ENCODE data around the gene TSC1. TPM values are rescaled to one million over a fixed set of nuclear protein-coding genes. Genes with fewer than 3 reads are reported as not detected.

Gene TSC1
- polyA plus RNA-seq, 4 donors = 29.5 to 67.4 (median 45.0) TPM

DNA sequence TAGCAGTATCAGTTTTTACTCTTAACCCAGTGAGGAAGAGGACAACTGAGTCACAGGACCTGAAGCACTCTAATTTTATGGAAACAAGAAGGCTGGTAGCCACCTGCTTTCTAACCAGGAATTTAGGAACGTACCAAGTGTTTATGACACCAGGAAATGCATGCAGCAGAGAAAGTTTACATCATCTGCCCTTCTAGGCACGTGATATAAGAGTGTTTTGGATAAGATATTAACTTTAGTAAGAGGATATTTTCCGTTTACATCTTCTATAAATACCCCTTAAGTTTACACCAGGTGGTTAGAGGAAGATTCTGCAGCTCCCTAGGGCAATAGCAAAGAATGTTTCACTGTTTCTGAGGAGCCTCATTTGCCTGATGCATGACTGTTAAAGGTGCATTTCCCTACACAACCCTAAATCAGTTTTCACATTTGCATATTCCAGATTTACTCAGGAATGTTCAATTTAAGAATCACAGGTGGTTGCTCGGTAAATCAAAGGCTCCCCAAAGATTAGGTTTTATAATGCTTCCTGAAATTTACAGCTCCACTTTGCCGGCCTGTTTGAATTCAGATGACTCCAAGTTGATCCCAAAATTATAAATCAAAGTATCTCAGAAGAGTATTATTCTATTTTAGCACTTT, 1.8 kb downstream of the TSC1 start:
- no peak for DNase-seq (ENCODE audit: low read depth in 4 of 4, low spot score in 2 of 4)

DNA sequence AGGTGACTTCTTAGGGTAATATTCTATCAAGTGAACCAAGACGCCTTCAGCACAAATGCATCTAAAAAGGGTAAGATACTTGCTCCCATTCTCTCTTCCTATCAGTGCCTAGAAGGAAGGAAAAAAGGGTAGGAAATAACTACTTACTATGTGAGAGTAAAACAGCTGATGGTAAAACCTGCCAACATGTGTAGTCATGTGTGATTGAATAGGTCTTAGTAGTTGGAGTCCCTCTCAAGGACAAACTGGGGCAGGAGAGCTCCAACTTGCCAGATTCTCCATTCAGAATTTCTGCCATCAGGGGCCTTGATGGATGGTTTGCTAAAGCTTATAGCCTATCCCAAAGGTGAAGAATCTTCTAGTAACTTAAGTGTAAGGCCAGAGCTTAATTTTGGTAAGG, 5.2 kb downstream of the TSC1 start:
- DNase-seq (ENCODE audit: low read depth in 4 of 4, low spot score in 2 of 4) = no peak

DNA sequence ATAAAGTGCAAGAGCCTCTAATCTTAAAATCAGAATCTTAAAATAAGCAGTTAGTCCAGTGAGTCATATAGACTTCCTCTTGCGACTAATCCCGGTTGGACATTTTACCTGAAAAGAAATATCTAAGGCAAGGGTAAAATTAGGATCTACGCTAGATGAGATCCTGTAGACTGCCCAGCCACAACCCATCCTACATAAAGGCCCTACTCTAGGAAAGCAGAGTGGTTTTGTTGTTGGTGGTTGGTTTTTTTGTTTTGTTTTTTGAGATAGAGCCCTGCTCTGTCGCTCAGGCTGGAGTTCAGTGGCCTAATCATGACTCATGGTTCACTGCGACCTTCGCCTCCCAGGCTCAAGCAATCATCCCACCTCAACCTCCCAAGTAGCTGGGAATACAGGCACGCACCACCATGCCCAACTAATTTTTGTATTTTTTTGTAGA, 6.9 kb downstream of the TSC1 start:
- DNase-seq (ENCODE audit: low read depth in 4 of 4, low spot score in 2 of 4) = no peak

DNA sequence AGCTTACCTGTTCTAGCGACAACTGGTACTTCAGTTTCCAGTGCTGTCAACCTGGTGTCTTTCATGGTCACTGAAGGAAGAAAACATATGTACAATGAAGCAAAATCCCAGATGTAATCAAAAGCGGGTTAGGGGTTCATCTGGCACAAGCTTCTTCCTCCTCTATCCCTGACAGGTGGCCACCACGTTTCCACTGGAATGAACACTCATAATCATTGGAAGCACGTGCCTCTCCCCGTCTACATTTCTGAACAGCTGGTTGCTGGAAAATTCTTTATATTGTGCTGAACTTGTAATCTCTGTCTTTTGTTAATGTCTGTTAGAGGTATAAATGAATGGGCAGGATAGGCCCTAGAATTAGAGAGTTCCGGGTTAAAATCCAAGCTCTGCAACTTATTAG, 9.4 kb downstream of the TSC1 start:
- no peak for DNase-seq (ENCODE audit: low read depth in 4 of 4, low spot score in 2 of 4)

DNA sequence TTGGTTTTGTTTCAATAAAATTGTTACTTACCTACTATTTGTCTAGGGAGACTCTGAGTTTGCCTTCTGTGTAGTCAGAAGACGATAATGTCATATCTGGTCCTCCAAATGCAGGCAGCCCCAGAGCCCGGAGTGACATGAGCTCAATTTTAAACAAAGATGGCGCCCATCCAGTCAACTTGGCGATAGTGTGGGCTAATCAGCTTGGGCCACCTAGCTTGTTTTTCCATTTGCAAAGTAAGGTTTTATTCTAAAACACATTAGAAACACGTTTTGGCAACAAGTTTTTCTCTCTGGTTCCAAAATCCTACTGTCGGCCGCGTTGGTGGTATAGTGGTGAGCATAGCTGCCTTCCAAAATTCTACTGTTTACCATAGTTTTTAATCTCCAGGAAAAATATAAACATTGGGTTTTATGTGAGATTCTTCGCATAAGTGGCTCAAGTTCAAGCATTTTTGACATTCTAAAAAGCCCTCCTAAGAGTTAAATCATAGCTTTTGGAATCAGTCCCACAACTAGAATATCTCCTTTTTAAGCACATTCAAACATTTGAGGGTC, 13.2 kb downstream of the TSC1 start:
- DNase-seq (ENCODE audit: low read depth in 4 of 4, low spot score in 2 of 4) = no peak

DNA sequence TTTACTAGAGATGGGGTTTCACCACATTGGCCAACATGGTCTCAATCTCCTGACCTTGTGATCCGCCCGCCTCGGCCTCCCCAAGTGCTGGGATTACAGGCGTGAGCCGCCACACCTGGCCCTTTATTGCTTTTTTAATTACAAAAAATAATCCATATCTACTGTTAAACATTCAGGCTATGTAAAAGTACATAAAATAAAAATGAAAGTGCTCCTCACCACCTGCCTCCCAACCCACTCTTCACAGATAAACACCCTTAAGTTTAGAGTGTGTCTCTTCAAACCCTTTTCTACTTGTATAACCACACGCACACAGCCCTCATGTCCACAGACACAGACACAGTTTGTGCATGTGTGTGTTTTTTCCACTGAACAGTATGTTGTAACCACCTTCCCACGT, 16.7 kb downstream of the TSC1 start:
- DNase-seq (ENCODE audit: low read depth in 4 of 4, low spot score in 2 of 4) = no peak

DNA sequence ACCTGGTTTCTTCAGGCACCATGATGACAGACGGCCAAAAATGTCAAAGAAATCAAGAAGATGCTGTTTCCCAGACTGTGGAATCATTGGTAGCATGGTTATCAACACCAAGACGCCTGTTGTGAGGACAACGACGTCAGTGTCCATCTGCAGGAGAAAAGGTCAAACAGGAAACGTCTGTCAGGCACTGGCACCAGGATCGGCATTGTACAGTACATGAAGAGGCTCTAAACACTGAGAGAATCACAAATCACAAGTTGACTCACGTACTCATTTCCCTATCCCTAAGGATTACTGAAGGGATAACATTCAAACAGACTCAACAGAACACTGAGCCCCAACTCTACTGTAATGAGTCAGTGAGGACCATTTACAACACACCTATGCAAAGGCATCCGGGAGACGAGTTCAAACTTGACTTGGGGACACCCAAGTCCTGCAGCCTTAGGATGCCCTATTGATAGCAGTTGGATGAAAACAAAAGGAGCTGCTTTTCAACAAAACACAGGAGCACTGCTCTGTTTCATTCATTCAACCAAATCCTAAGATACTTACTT, 21.0 kb downstream of the TSC1 start:
- no peak for DNase-seq (ENCODE audit: low read depth in 4 of 4, low spot score in 2 of 4)

DNA sequence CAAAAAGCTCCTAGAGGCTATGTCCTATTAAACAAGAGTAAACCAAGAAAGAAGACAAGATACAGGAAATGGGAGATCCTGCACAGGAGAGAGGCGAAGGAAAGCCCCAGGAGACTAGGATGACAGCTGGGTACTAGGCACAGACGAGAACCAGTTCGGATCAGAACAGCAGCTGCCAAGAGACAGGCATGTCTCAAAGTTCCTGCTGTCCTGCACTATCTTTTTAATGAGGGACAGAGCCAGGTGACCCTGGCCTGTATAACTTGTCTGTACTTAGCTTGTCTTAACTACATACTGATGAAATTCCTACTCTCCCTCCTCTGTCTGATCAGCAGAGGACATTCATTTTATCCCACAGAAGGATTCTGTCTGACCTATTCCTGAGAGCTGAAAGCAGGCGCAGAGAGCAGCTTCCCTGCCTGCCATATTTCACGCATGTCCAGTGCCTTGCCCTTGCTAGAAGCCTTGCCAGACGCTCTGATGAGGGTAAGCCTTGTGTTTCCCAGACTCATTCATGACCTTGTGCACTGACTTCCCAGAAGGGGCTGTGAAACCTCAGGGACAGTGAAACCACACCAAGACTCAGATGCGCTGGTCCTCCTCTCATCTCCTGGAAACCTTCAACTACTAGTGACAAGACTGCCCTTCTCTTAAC, 24.7 kb downstream of the TSC1 start:
- no peak for DNase-seq (ENCODE audit: low read depth in 4 of 4, low spot score in 2 of 4)

DNA sequence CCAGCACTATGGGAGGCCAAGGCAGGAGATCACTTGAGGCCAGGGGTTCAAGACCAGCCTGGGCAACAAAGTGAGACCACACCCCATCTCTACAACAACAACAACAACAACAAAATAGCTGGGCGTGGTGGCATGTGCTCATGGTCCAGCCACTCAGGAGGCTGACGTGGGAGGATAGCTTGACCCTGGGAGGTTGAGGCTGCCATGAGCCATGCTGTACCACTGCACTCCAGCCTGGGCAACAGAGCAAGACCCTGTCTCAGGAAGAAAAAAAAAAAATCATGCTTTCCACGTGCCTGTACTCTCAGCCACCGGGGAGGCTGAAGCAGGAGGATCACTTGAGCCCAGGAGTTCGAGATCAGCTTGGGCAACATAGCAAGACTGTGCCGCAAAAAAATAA, 29.5 kb downstream of the TSC1 start:
- no peak for DNase-seq (ENCODE audit: low read depth in 4 of 4, low spot score in 2 of 4)

DNA sequence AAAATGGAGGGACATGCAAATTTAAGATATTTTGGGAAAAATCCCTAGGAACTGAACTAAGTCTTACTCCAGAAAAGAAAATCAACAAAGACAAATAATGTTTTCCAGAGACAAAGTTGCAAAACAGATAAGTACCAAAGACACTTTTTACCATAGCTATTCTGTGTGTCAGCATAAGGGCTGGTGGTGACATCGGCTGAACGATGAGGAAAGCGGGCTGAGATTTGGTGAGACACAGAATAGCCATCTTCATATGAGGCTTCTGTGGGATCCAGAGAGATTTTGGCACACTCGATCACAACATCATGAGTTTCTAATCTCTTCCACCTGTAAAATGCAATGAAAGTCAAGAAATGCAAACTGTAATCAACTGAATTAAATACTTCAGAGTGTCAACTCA, 32.3 kb downstream of the TSC1 start:
- no peak for DNase-seq (ENCODE audit: low read depth in 4 of 4, low spot score in 2 of 4)

DNA sequence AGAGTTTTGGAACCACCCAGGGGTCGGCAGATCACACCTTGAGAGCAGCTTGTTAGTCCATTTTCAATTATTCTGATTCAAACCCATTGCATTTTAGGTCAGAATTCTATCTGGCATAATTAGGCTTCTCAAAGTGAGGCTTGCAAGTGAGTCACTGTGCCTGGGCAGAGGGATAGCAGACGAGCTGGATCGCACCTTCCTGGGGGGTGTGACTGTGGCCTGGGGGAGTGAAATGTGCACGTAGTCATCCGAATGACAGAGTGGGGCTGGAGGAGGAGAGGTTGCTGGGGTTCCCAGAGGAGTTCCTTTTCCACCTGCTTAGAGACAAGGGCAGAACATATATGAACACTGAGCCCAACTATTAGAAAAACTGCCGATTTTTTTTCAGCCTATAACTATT, 34.0 kb downstream of the TSC1 start:
- DNase-seq (ENCODE audit: low read depth in 4 of 4, low spot score in 2 of 4) = no peak

DNA sequence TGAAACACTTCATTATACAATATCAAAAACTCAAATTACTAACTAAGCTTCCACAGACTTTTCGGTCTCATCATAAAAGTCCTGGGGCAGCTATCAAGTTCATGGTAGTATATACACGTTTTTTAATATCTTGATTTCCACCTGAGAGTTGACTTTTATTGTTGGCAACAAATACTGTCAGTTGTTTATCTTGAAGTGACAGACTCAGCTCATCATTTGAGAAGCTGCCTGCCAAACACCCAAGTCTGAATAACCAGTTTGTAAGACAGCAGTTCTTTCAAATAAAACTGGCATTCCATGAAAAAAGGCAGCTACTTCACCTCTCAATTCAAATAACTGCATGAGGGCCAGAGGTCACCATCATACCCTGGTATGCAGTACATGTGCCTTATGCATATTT, 35.1 kb downstream of the TSC1 start:
- DNase-seq (ENCODE audit: low read depth in 4 of 4, low spot score in 2 of 4) = no peak

DNA sequence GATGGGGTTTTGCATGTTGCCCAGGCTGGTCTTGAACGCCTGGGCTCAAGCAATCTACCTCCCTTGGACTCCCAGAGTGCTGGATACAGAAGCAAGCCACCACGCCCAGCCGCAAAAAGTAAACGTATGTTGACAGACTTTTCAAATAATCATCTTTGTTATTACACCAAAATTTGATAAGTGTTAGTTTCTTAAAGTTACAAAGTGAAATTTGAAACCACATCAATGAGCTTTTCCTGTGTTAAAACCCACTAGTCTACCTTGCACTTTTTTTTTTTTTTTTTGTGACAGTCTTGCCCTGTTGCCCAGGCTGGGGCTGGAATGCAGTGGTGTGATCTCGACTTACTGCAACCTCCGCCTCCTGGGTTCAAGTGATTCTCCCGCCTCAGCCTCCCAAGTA, 35.8 kb downstream of the TSC1 start:
- no peak for DNase-seq (ENCODE audit: low read depth in 4 of 4, low spot score in 2 of 4)

DNA sequence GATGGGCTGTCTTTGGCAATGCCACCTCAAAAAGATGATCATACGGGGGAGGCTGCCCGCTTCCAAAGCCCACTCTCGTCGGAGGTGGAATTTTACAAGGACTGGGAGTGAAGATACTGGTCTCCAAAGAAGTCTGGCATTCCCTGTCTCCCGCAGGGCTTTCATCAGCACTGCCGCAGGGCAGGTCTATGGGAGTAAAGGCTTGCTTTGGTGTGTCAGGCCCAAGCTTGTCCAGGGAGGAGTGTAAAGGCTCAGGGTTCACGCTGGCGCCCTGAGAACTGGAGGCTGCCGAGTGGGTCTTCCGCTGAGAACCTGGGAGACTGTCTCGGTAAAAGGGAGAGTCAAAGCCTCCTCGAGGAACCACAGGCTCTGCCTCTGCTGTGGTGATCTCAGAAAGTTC, 38.7 kb downstream of the TSC1 start:
- DNase-seq (ENCODE audit: low read depth in 4 of 4, low spot score in 2 of 4) = no peak

DNA sequence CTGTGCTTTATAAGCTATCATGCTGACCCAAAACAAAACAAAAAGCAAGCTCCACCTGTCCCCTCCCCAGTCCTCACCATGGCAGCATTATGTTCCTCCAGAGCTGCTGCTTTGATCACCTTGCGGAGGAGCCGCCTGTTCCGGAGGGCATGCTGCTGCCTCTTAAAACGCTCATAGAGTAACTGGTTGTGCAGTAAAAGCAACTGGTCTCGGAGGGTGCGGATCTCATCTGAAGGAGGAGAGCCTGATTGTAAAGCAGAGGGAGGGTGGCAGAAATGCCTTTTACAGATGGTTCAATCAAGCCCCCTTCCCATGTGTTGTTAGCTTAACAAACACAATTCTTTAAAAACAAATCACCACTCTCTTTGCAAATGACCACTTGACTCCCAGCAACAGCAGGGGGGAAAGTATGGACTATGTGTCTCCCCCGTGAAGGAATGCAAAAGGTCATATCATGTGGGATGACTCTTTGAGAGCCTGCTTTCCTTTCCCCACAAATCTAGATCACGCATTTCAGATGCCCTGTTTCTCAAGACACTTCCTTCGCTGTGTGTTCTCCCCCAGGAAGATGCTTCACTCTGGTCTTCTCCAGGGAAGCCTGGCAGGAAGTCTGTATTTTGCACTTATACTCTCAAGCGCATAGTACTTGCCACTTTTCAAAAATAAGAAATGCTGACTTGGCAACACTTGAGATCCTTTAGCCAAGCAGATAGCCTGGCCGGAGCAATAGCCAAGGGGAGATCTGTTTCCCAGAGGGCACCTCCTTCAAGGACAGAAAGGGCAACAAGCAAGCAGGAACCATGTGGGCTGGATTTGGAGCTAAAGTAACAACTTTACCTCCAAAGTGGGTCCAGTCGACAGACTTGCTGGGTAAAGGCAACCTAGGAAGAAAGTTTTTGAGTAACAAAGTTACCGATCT, 40.6 kb downstream of the TSC1 start:
- no peak for DNase-seq (ENCODE audit: low read depth in 4 of 4, low spot score in 2 of 4)

DNA sequence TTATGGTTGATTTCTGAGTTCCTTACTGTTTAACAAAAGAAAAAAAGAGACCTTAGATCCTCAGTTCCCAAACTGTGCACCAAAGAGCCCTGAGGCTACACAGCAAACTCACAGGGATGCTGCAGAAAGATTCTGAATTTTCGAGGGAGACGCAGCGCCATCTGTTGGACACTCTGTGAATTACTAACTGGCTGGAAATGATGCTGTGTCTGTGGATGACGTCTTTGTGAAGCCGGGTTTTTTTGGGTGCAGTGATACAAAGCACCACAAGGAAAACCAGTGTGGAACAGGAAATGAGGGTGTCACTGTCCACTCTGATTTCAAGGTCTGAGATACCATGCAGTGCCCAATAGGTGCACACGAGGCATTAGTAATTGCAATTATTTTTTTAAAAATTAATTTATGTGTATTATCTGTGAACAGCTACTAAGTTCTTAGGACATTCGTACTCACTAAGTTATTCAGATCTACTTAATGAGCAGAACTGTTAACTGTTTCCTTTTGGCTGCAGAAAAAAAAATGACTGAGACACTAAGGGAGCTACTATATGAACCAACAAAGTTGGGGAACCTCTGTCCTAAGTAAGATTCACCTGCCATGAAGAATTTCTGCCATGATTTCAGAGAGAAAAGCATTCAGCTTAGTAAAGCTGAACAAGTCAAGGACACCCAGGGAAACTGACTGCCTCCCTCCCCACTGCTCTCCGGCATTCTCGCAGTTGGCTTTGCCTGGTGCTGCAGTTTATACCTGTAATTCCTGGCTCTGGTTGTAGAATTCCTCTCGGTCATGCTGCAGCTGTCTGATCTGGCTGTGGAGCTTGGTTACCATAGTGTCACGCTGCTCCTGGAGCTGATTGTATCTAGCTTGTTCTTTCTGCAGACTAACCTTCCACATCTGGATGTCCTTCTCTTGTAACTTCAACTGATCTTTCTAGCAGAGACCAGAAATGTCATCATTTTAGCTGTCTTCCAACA, 42.3 kb downstream of the TSC1 start:
- DNase-seq (ENCODE audit: low read depth in 4 of 4, low spot score in 2 of 4) = peak; percentile 13 to 66 (median 44)

DNA sequence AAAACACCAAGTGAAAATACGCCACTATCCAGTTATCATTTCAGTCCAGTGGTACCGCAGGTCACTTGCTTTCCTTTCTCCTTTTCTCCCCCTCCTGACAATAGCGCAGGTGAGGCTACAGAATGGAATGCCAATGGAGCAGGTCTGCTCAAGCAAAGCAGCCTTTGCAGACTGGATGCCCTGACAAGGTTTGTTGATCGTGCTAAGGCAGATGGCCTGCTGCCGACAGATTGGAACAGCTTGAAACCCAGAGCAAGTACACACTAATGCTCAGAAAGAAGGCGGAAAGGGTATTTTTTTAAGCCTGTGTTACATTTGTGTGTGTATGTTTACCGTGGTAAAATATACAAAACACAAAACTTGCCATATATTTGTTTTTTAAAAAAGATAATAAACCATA, 46.4 kb downstream of the TSC1 start:
- DNase-seq (ENCODE audit: low read depth in 4 of 4, low spot score in 2 of 4) = no peak

DNA sequence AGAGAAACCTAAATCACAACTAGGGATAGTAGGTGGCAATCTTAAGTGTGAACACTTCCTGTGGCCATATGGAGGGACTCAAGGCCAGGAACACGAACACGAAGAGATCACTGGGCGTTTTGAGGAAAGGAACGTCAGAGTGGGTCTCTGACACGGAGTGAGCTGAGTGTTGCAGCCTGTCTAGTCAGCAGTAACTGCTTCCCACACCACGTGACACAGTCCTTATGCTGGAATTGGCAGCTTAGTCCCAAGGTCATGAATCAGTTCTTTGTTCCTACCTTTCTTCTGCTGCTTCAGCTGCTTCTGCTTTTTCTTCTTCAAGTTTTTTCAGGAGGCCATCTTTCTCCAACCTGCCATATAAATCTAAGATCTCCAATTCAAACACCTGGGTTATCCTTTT, 47.5 kb downstream of the TSC1 start:
- no peak for DNase-seq (ENCODE audit: low read depth in 4 of 4, low spot score in 2 of 4)

DNA sequence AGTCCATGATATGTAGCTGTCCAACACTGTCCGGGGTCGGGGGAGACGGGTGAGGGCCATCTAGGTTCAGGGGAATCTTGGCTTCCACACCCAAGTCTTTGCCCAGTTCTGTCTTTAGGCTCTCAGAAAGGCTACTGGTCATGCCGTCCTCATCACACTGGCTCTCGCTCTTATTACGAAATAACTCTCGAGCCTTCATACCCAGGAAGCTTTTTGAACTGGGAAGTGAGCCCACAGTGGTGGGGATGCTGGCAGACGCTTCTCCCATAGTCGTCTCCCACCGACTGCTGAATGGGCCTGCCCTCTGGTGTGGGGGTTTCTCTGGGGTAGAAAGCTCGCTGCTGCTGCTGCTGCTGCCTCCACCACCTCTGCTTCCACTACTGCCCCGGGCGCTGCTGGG, 48.2 kb downstream of the TSC1 start:
- DNase-seq (ENCODE audit: low read depth in 4 of 4, low spot score in 2 of 4) = no peak
